ENCODE measurements around the gene RHEX.

Gene RHEX

DNA sequence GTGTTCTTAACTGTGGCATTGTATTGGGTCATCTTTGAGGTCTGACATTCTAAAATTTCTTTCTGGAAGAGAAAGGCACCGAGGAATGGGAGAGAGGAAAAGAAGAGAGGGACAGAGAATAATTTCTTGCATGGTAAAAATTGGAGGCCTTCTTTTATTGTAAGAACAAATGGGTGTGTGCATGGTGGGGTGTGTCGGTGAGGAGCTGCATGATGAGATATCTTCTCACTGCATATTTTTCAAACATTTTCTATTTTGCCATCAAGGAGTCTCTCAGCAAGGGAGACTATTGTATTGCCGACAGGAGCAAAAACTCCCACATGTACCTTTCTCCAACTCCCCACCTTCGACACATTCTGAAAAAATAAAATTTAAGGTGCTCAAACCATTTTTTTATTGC lies 22.8 kb upstream of the RHEX start:
- TF ChIP-seq, protein P1, sequence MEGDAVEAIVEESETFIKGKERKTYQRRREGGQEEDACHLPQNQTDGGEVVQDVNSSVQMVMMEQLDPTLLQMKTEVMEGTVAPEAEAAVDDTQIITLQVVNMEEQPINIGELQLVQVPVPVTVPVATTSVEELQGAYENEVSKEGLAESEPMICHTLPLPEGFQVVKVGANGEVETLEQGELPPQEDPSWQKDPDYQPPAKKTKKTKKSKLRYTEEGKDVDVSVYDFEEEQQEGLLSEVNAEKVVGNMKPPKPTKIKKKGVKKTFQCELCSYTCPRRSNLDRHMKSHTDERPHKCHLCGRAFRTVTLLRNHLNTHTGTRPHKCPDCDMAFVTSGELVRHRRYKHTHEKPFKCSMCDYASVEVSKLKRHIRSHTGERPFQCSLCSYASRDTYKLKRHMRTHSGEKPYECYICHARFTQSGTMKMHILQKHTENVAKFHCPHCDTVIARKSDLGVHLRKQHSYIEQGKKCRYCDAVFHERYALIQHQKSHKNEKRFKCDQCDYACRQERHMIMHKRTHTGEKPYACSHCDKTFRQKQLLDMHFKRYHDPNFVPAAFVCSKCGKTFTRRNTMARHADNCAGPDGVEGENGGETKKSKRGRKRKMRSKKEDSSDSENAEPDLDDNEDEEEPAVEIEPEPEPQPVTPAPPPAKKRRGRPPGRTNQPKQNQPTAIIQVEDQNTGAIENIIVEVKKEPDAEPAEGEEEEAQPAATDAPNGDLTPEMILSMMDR (IDR thresholded peaks at IDR 0.05; ENCODE audit: control insufficient read depth, extremely low read depth, insufficient read depth), result no peak
- no peak overlapping the region for H3K4me3 ChIP-seq (ENCODE audit: low read depth, low read length)
- DNase-seq (ENCODE audit: low read depth), result no peak

DNA sequence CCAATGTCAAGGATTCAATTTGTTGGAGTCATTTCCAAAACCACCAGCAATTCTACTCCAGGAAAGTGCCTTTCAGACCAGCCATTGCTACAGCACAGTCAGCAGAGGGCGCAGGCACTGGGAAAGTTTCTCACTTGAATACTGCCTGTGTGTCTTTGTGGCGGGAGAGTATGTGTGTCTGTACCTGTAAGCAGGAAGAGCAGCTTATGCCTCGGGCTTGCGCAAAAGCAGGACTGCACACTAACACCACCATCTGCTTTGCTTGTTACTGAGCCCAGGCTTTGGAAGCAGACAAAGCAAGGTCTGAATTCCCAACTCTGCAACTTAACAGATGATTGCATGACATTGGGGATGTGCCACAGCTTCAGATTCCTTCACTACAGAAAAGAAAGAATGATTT lies 22.3 kb upstream of the RHEX start:
- TF ChIP-seq, protein P1 (IDR thresholded peaks at IDR 0.05; ENCODE audit: control insufficient read depth, extremely low read depth, insufficient read depth), result peak; percentile 98
- peak; percentile 69 for DNase-seq (ENCODE audit: low read depth)
- H3K4me3 ChIP-seq (ENCODE audit: low read depth, low read length), result no peak overlapping the region

DNA sequence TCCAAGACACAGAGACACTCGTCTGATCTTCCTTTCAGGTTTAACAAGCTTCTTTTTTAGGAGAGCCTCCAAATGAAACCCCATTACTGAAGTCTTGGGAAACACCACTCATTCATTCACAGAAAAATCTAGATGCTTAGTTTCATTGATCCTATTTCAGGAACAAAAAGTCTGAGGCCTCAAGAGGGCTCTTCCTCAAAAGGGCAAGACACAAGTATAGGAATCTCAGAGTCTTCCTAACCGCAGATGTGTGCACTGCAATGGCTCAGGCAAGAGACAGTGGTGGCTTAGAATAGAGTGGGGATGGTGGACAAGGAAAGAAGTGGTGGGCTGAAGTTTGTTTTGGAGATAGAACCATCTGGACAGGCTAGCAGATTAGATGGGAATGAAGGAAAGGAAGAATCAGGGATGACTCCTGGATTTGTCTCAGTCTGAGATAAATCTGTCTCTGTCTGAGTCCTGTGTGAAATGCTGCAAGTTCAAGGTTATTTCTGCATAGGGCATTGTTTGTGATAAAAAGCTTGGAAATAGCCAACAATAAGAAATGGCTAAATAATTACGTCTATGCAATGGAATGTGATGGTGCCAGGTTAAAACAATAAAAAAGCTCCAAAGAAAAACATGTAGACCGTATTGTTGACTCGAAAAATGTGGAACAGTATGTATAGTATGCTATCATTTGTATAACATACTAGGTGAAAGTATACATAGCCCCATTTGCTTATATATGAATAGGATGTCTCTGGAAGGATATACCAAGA lies 20.4 kb upstream of the RHEX start:
- H3K4me3 ChIP-seq (ENCODE audit: low read depth, low read length), result no peak overlapping the region
- no peak for DNase-seq (ENCODE audit: low read depth)
- TF ChIP-seq, protein P1 (IDR thresholded peaks at IDR 0.05; ENCODE audit: control insufficient read depth, extremely low read depth, insufficient read depth), result no peak

DNA sequence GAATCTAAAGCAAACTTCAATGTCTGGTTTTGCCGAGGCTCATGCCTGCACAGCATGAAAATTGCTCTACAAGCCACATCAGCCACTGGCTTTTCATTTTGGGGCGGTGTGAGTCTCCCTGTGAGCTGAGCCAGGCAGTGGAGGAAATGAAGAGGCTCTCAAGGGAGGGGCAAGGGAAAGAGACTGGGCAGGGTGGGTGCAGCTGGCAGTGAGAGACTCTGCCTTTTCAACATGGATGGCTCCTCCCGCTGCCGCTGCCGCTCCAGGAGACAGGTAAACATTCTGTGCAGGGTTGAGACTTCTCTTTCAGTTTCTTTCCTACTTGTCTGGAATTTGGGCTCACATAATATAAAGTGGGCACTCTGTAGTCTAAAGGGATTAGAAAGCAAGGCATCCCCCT lies 17.9 kb upstream of the RHEX start:
- no peak for DNase-seq (ENCODE audit: low read depth)
- TF ChIP-seq, protein P1 (IDR thresholded peaks at IDR 0.05; ENCODE audit: control insufficient read depth, extremely low read depth, insufficient read depth), result no peak
- no peak overlapping the region for H3K4me3 ChIP-seq (ENCODE audit: low read depth, low read length)

DNA sequence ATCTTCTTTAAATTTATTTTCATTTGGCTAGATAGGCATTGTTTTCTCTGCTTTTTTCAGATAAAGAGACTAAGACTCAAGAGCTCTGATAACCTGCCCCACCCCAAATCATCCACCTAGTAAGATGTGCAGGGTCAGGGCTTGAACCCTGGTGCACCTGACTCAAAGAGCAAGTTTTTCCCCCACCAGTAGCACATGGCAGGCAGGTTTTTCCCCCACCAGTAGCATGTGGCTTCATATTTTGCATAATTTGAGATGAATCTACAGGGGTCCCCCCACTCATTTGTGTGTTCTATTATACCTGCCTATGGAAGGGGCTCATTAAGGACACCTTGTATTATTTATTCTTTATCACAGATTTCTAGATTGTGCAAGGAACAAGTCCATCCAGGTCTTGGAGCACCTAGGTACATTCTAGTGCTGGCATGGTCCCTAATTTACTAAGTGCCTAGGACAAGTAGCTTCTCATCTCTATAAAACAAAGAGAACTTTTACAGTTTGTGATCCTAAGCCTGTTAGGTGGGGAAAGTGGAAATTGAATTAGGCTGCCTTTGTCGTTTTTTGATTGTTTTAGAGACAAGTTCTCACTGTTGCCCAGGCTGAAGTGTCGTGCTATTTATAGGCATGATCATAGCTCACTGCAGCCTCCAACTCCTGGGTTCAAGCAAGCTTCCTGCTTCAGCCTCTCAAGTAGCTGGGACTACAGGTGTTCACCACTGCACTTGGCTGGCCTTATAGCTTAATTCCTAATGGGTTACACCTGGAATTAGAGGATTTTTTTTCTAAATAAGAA lies 16.1 kb upstream of the RHEX start:
- TF ChIP-seq, protein P1 (IDR thresholded peaks at IDR 0.05; ENCODE audit: control insufficient read depth, extremely low read depth, insufficient read depth), result no peak
- no peak overlapping the region for H3K4me3 ChIP-seq (ENCODE audit: low read depth, low read length)
- no peak for DNase-seq (ENCODE audit: low read depth)

DNA sequence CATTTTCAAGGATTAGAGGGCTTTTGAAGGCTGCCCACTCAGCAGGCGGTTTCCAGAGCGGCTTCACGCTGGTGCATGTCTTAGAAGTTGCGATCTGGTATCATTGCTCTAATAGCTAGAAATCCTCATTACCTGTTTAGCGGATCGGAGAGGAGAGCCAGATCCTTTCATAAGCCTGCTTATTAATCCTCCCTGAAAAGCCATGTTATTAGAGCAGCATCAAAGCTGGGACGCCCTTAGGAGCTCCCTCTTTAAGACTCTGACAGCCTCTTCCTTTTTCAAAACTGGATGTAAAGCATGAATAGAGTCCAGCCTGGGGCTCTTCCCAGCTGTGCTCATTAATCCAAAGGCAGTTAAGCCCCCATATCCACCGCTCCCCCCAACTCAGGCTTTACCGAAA lies 15.4 kb upstream of the RHEX start:
- DNase-seq (ENCODE audit: low read depth), result no peak
- TF ChIP-seq, protein P1 (IDR thresholded peaks at IDR 0.05; ENCODE audit: control insufficient read depth, extremely low read depth, insufficient read depth), result no peak
- no peak overlapping the region for H3K4me3 ChIP-seq (ENCODE audit: low read depth, low read length)
